Activated CD4-positive, CD25-positive, alpha-beta regulatory T cell (primary cell): Measurements from ENCODE around the gene CSNK1E.
A peak's percentile ranks its signal among the peaks of the same experiment; 100 is the strongest.

Experiments
- DNase-seq, 4 experiments: peaks; one replicate each; lab custom pipeline; 2025; lab: John Stamatoyannopoulos, UW

Gene CSNK1E

GRCh38 chr22:38273135-38273826 lies 44.0 kb downstream of the CSNK1E start:
- no peak for DNase-seq

DNA sequence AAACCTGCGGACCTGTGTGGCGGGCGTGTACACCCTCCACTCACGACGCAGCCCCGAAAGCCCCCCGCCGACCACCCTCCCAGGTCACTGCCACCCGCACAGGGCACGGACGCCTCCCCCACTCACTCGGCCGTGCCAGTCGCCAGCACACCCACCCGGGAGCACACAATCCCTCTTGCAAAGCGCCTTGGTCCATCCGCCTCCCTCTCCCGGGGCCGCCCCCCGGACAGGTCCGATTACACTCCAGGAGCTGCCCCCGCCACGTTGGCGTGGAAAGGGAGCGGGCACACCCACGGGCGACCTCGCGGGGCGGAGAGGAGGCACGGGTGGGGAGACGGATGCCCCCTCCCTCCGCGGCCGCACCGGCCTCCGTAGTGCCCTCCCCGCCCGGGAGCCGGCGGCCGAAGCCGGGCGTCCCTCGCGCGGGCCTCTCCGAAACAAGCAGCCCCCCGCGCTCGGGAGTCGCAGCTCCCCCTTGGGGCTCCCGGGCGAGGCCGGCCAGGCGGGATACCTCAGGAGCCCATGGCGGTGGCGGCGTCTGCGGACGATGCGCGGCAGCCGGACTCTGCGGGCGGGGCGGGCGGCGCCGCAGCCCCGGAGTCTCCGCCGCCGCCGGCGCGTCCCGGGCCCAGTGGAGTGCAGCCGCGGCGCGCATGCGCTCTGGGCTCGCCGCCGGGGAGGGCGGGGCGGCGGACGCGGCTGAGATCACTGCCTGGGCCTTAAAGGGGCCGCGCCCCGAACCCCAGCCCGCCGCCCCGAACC lies 44.7 kb downstream of the CSNK1E start, which contains the start of gene TMEM184B:
TSS of gene TMEM184B (minus strand) at position 638 of the 762 bp plus-strand sequence. CDS start 25,049 bp downstream, outside the sequence.
- peak; percentile 49 to 73 (median 62) for DNase-seq

DNA sequence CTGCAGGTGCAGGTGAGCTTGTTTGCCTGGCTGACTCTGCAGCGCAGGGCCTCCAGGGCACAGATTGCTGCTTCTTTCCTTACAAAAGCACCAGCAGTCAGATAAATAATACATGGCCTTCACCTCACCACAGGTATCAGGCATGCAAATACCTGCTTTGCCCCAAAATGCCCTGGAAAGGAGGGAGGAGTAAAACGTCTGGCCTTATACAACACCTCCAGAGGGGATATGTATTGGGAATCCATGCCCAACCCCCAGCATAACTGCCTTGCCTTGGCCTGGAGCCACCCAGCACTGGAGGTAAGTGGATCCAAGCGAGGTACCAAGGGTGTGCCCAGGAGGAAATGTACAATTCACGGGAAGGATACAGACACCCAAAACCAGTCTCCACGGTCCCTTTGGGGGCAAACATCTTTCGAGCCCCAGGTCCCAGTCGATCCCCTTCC lies 45.3 kb downstream of the CSNK1E start:
- no peak for DNase-seq

DNA sequence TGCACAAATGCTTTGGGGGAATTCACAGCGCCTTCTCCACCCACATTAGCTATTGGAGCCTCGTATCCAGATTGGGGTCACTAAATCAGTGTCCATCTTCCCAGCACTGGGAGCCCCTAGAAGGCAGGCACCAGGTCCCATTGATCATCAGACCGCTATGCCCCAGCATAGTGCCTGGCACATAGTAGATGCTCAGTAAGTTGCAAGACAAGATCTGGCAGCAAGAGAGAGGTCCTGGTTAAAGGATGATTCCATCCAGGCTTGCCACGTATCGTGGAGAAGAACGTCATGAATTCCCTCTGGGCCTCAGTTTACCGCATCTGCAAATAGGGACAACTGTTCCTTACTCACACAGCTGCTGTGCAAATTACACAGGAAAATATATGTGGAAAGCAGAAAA lies 46.1 kb downstream of the CSNK1E start:
- DNase-seq, result no peak

DNA sequence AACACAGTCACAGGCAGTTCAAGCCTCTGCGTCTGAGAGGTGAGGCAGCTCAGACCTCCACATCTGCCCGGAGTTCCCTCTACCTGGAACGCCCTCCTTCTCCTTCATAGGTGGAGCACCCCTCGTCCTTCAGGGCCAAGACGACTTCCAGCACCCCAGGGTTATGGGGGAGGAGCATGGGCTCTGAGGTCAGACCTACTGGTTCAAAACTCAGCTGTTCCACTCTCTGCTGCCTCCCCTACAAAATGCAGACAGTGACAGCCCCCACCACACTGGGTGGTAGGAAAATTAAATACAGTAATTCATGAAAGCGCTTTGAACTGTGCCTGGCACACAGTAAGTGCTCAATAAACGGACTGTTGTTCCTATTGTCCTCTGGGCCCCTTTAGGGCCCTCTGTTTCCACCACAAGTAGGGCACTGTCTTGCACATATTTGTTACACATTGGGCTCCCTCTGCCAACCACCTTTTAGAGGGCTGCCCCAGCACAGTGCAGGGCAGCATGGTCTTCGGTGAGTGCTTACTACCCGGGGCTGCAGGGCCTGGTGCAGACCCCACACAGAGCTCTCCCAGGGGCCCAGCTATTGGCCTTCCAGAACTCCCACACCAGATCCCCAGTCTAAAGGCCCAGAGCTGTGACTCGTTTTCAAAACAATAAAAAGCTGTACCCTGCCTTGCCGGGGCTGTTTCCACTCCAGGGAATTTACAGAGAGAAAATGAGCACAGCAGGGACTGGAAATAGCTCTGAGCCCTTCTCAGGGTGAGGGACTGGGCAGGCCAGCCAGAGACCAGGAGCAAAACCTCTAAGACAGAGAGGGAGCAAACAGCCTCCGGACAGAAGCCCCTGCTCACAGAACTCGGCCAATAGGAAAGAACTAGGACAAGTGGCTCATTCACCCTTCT lies 46.9 kb downstream of the CSNK1E start:
- DNase-seq, result no peak

GRCh38 chr22:38269466-38269865 lies 47.8 kb downstream of the CSNK1E start:
- no peak for DNase-seq

- DNase-seq, result no peak
These were observed 50.1 kb downstream of the CSNK1E start for GRCh38 chr22:38267086-38267485.

DNA sequence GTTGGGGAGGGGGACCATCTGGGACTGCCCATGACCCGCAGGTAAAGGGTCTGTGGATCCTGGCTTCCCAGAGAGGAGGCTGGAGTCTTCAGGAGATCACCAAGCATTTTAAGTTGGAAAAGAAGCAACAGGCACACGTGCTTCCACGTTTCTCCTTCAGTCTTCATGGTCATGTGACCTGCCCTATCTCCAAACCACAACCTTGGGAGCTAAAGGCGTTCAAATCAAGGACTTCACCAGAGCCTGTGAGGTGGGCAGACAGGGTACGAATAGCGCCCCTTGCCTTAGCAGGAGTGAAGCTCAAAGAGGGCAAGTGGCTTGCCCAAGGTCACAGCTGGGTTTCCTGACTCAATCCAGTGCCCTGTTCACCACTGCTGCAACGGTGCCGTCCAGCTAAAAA lies 51.1 kb downstream of the CSNK1E start:
- DNase-seq, result no peak

- DNase-seq, result no peak
These were observed 52.9 kb downstream of the CSNK1E start for GRCh38 chr22:38264322-38264843.

DNA sequence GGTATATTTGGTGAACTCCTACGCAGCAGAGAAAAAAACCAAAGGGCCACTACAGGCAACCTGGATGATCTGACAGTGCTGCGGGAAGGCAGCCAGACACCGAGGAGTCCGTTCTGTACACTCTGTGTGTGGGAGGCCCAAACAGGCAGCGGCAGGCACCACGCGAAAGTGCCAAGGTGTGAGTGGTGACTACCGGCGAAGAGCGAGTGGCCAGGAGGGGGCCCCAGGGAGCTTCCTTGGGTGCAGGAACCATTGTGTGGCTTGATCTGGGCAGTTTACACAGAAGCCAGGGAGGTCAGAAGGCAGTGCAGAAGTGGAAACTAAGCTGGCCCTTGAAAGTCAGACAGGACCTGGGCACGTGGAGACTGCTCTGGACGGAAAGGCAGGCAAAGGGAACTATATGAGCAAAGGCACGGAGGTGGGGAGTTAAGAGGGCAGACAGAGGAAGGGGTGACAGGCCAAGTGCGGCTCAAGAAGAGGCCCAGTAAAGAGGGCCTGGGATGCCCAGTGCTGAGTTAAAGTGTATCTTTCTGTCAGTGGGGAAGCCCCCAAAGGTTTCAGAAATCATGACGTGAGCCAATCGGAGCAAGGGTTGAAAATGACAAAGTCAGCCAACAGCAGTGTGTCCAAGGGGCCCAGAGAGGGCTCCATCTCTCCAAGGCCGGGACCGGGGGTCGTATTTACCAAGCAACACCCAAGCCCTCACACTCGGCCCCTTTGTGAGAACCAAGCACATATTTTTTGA lies 55.0 kb downstream of the CSNK1E start:
- no peak for DNase-seq

DNA sequence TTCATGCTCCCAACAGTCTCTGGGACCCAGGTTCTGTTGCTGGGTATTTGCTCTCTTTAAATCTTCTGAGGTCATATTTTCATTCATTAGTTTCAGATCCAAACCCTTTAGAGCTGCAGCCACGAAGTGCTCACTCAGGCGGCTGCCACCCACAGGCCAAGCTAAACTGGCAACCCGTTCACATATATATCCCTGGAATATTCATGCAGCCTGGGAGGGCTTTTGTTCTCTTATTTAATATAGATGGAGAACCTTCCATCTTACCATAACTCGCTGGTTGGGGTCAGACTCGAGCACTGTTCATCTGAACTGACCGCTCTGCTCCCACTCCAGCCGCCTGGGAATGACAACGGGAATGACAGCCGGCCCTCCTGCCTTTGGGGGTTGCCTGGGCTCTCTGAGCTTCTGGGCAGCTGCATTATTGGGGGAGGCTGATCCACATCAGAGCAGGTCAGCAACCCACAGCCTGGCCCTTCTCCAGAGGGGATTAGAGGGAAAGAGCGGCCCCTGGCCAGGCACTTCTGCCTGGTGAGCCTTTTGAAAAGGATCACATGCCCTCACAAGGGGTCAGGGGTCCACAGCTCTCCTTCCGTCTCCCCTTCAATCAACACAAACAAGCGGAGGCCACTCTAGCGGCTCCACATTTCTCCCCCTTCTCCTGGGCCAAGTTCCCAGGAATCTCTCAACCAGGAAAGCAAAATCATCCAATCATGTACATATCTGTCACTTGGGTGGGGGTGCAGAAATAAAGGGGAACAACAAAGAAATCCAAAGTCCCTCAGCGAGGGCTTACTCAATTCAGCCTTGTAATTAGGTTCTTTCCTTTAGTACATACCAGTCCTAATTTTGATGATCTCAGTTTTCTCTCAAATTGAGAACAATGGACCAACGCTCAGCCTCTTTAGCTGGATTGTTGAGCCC lies 56.2 kb downstream of the CSNK1E start:
- DNase-seq, result no peak

- DNase-seq, result no peak
These were observed 57.9 kb downstream of the CSNK1E start for GRCh38 chr22:38259370-38259769.

DNA sequence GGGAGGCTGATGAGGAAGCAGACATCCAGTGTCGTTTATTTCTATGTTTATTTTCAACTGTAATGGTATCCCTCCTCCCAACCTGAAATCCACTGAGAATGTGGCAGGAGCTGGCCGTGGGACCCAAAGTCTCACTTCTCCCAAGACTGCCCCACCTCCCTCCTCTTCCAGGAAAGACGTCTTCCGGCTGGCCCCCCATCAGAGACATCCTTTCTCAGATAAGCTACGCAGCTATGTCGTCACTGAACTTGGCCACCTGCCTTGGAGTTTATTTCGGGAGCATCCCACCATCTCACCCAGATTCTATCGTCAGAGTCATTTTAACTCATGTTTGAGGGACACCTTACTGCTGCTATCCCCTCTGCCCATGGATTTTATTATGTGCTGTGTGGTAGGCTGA lies 58.3 kb downstream of the CSNK1E start:
- DNase-seq, result no peak

GRCh38 chr22:38257650-38258250 lies 59.5 kb downstream of the CSNK1E start:
- DNase-seq, result no peak

DNA sequence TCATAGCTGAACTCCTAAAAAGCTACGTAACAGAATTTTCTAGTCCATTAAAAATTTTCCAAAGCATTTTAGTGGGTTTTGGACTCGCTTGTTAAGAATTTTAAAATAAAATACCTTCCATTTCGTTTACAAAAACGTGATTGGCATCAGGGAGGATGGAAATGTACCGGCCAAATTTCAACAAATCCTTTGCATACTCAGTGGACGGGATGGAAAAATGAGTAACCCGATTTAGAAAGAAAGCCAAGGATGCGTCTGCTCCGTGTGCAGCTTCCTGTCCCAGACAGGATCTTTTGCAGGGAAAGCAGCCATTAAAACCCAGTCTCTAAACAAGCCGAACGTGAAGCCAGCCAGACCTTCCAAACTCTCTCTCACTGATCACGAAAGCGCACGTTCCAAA lies 60.1 kb downstream of the CSNK1E start:
- DNase-seq, result no peak

DNA sequence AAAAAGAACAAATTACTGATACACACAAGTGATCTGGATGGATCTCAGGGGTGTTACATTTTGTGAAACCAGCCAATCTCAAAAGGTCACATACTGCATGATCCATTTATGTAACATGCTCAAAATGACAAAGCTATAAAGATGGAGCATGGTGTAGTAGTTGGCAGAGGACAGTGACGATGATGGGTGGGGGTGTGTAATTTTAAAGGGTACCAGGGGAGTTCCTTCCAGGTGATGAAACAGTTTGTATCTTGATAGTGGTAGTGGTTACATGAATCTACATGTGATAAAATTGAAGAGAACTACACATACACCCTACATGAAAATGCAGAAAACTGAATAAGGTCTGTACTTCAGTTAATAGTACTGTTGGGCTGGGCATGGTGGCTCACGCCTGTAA lies 61.5 kb downstream of the CSNK1E start:
- DNase-seq, result no peak

GRCh38 chr22:38251341-38251692 lies 65.9 kb downstream of the CSNK1E start:
- no peak for DNase-seq

DNA sequence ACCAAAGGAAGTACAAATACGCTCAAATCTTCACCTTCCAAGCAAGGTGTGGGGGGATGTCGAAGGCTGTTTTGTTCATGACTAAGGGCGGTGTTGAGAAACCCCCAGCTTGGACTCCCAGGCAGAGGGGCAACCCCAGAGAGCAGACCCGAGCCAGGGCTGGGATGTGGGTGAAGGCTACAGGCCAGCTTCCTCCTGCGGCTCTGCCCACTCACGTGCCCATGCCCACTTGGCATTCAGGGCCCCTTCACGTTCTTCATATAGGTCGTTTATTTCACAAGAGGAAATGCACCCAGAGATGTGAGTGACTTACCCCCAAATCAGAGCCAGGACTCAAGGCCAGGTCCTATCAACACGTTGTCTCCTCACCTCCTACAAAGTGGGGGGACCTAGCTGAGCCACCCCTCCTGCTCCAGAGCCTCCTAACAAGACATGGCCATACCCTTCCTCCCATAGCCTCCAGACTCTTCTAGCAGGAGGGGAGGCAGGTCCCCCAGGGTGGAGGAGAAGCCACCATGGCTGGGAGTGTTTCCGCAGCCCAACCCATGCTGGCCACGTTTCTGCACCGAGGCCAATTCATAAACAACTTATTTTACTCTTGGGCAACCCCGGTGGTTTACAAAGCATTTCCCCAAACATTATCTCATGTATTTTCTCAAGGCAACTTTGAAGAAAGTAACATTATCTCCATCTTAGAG lies 66.4 kb downstream of the CSNK1E start:
- no peak for DNase-seq
